Testis (tissue), 2 donors: ENCODE data around the gene ZSCAN30.

ENCODE experiments used
- POLR2A ChIP-seq: fragments of 450-650 bp; IDR thresholded peaks from one replicate; pipeline ENCODE4 v1.6.1; 2017; ENCODE audit warnings: antibody characterized with exemption, mild to moderate bottlenecking, moderate library complexity
- TF ChIP-seq, protein P1 (sequence below), 3 experiments: fragments of 450-650 bp in 2 of 3; fragments of 200-600 bp in 1 of 3; sonication (generic) in 1 of 3; IDR thresholded peaks; one replicate each; pipeline ENCODE4 v1.5.1; 2016 to 2019; ENCODE audit warnings: antibody characterized with exemption in 3 of 3, mild to moderate bottlenecking in 2 of 3, moderate library complexity in 1 of 3

DNA sequence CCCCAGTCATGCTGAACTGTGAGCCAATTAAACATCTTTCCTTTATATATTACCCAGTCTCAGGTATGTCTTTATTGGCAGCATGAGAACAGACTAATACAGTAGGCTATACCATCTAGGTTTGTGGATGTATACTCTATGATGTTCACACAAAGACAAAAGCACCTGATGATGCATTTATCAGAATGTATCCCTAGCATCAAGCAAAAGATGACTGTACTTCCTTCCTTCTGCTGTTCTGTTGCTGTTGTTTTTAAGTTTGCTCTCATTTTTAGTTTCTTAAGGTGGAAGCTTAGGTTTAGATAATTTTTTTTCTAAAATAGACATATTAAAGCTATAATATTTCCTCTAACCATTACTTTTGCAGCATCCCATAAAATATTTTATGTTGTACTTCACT, 12.4 kb downstream of the ZSCAN30 start:
- TF ChIP-seq, protein P1, sequence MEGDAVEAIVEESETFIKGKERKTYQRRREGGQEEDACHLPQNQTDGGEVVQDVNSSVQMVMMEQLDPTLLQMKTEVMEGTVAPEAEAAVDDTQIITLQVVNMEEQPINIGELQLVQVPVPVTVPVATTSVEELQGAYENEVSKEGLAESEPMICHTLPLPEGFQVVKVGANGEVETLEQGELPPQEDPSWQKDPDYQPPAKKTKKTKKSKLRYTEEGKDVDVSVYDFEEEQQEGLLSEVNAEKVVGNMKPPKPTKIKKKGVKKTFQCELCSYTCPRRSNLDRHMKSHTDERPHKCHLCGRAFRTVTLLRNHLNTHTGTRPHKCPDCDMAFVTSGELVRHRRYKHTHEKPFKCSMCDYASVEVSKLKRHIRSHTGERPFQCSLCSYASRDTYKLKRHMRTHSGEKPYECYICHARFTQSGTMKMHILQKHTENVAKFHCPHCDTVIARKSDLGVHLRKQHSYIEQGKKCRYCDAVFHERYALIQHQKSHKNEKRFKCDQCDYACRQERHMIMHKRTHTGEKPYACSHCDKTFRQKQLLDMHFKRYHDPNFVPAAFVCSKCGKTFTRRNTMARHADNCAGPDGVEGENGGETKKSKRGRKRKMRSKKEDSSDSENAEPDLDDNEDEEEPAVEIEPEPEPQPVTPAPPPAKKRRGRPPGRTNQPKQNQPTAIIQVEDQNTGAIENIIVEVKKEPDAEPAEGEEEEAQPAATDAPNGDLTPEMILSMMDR (IDR thresholded peaks at IDR 0.05) = no peak
- no peak for TF ChIP-seq POLR2A
